Transverse colon (tissue), 4 donors: ENCODE data around the gene CCDC188. TPM values are rescaled to one million over a fixed set of nuclear protein-coding genes. Genes with fewer than 3 reads are reported as not detected.

Experiments used
- DNase-seq: peaks from one replicate; pipeline ENCODE4 v3.0.0-alpha.2; 2019
- H3K27ac ChIP-seq, 4 donors: fragments of 200-600 bp; sonication (generic); 2 replicates each; pipeline ENCODE4 v1.5.1; 2016 to 2018; ENCODE audit warnings: inconsistent platforms in 4 of 4
- H3K27me3 ChIP-seq: fragments of 200-600 bp; sonication (generic); 2 replicates; pipeline ENCODE4 v1.5.1; 2017; ENCODE audit warnings: inconsistent platforms
- H3K36me3 ChIP-seq, 4 donors: fragments of 200-600 bp; sonication (generic); 2 replicates each; pipeline ENCODE4 v1.5.1; 2017 to 2019; ENCODE audit warnings: inconsistent platforms in 4 of 4
- H3K4me1 ChIP-seq, 4 donors: fragments of 200-600 bp; sonication (generic); 2 replicates each; pipeline ENCODE4 v1.5.1; 2017 to 2020; ENCODE audit warnings: inconsistent platforms in 4 of 4
- H3K4me3 ChIP-seq, 4 donors: fragments of 200-600 bp; sonication (generic); 1 replicate in 1 of 4; 2 replicates in 3 of 4; pipeline versions ENCODE4 v1.5.1 to v1.6.1; 2017 to 2019; ENCODE audit warnings: inconsistent platforms in 4 of 4
- H3K9me3 ChIP-seq, 2 donors: fragments of 200-600 bp; sonication (generic); 2 replicates each; pipeline ENCODE4 v1.5.1; 2017 to 2019; ENCODE audit warnings: inconsistent platforms in 2 of 2
- CTCF ChIP-seq, 5 experiments: fragments of 200-600 bp in 3 of 5; fragments of 450-650 bp in 2 of 5; sonication (generic) in 3 of 5; IDR thresholded peaks; 1 replicate in 2 of 5; 2 replicates in 3 of 5; pipeline ENCODE4 v1.5.1; 2016 to 2017; ENCODE audit warnings: antibody characterized with exemption in 5 of 5, inconsistent platforms in 3 of 5, mild to moderate bottlenecking in 2 of 5, moderate library complexity in 1 of 5
- EP300 ChIP-seq: sonication (generic); formaldehyde crosslinking; IDR thresholded peaks from one replicate; pipeline ENCODE4 v1.6.1; 2017; ENCODE audit warnings: antibody characterized with exemption, low read depth
- POLR2A ChIP-seq: fragments of 450-650 bp; IDR thresholded peaks from one replicate; pipeline ENCODE4 v1.6.1; 2016; ENCODE audit warnings: antibody characterized with exemption, mild to moderate bottlenecking, moderate library complexity
- POLR2AphosphoS5 ChIP-seq, 3 donors: sonication (generic); formaldehyde crosslinking; IDR thresholded peaks; one replicate each; pipeline ENCODE4 v1.6.1; 2016; ENCODE audit warnings: antibody characterized with exemption in 3 of 3
- WGBS, 2 donors: methylation state at CpG; one replicate each; pipeline ENCODE4 v1.1.5; 2018; ENCODE audit warnings: low coverage in 1 of 2; 5-methylcytosine and 5-hydroxymethylcytosine counted together
- in situ Hi-C, 4 donors: fragments of 200-750 bp; cut with MboI; loops; one replicate each; pipeline versions ENCODE4 v1.15.0 to v1.15.1; 2017; ENCODE audit warnings: low sequenced_read_pairs in 3 of 4, low pct_ligation_motif_present in 1 of 4, low pct_unique_long_range_greater_than_20kb in 1 of 4
- intact Hi-C: fragments of 100-400 bp; cut with DNase I; formaldehyde crosslinking; loops from one replicate; pipeline ENCODE4 v1.15.1; 2023; ENCODE audit warnings: low total_unique reads
- total RNA-seq, 4 donors: library from RNA; depleted of rRNA; stranded (reverse); fragments of >200 nt; gene quantifications; one replicate each; pipeline ENCODE4 v1.1.0, GENCODE V29; 2016

The CCDC188 gene
- total RNA-seq, 4 donors from 2014 or later: 0.41 TPM; not detected in 3

DNA sequence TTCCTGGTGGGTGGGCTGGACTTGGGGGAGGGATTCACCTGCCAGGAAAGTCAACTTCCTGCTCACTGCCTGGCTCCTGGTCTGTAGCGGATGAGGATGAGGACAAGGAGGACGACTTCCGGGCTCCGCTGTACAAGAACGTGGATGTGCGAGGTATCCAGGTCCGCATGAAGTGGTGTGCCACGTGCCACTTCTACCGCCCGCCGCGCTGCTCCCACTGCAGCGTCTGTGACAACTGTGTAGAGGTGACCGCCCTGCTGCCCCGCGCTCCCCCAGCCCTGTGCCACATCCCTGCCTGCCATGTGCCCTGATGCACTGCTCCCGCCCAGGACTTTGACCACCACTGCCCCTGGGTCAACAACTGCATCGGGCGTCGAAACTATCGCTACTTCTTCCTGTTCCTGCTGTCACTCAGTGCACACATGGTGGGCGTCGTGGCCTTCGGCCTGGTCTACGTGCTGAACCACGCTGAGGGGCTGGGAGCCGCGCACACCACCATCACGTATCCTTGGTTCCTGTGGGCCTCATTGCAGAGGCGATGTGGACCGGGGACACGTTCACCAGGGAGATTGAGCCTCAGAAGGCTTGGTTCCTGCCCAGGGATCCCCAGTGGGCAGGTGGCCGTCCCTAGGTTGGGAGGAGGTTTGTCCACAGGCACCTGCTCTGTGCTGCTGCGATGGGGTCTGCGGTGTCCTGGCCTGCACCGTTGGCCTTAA, 11.3 kb downstream of the CCDC188 start:
- no peak overlapping the region for H3K27ac ChIP-seq
- no peak overlapping the region for H3K4me3 ChIP-seq
- intact Hi-C loops (no loop called here), in situ Hi-C loops (no loop called here)
- H3K36me3 ChIP-seq: no peaks in the 10 kb centered on the region
- TF ChIP-seq CTCF (IDR thresholded peaks at IDR 0.05): no peak
- no peak for TF ChIP-seq EP300
- no peak for TF ChIP-seq POLR2AphosphoS5 (IDR thresholded peaks at IDR 0.05)
- no peak for TF ChIP-seq POLR2A
- DNase-seq: no peak
- H3K27me3 ChIP-seq: no peaks in the 10 kb centered on the region
- peaks cover 12 to 26% (median 15%) of the 10 kb centered on the region in 4 donors for H3K4me1 ChIP-seq
- no peaks in the 10 kb centered on the region for H3K9me3 ChIP-seq
- WGBS, 2 donors: 90% methylated on average over 36 of the region's 36 CpGs; no CpG with 5 or more reads in 1 of the 2 donors

- Histone ChIP-seq H3K4me3 (no peak overlapping the region), H3K27ac (no peak overlapping the region), H3K4me1 (peaks cover 13 to 30% (median 17%) of the 10 kb centered on the region in 4 donors), H3K9me3 (no peaks in the 10 kb centered on the region), H3K27me3 (no peaks in the 10 kb centered on the region), H3K36me3 (no peaks in the 10 kb centered on the region)
- no peak for DNase-seq
- TF ChIP-seq CTCF (IDR thresholded peaks at IDR 0.05) (no peak), POLR2A (no peak), EP300 (no peak)
- WGBS, 2 donors: 87% methylated on average over 11 of the region's 16 CpGs; no CpG with 5 or more reads in 1 of the 2 donors
- in situ Hi-C loops (no loop called here), intact Hi-C loops (no loop called here)
Measured at GRCh38 chr22:20138868-20139267, 12.0 kb downstream of the CCDC188 start.

DNA sequence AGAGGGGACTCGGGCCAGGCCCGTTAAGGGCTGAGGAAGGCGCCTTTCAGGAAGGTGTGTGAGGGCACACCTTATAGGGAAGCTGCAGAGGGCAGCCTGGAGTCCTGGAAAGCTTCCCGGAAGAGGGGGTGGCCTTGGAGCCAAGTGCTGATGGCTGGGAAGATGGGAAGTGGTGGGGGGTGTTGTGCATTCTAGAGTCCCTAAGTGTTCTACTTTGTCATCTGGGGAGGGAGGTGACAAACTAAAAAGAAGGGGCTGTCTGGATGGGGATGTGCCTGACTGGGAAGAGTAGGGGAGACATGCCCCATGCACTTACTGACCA, 12.5 kb downstream of the CCDC188 start:
- TF ChIP-seq POLR2A (no peak), EP300 (no peak), CTCF (IDR thresholded peaks at IDR 0.05) (no peak), POLR2AphosphoS5 (IDR thresholded peaks at IDR 0.05) (no peak)
- H3K36me3 ChIP-seq: no peaks in the 10 kb centered on the region
- H3K27me3 ChIP-seq: no peaks in the 10 kb centered on the region
- H3K4me1 ChIP-seq: peaks cover 13 to 33% (median 21%) of the 10 kb centered on the region in 4 donors
- H3K4me3 ChIP-seq: no peak overlapping the region
- intact Hi-C loops: no loop called here
- WGBS, 2 donors: 51% methylated on average over 4 of the region's 4 CpGs; no CpG with 5 or more reads in 1 of the 2 donors
- no peaks in the 10 kb centered on the region for H3K9me3 ChIP-seq
- H3K27ac ChIP-seq: peak overlapping the region in 1 of 4 donors; percentile 4
- in situ Hi-C loops: no loop called here
- DNase-seq: no peak

DNA sequence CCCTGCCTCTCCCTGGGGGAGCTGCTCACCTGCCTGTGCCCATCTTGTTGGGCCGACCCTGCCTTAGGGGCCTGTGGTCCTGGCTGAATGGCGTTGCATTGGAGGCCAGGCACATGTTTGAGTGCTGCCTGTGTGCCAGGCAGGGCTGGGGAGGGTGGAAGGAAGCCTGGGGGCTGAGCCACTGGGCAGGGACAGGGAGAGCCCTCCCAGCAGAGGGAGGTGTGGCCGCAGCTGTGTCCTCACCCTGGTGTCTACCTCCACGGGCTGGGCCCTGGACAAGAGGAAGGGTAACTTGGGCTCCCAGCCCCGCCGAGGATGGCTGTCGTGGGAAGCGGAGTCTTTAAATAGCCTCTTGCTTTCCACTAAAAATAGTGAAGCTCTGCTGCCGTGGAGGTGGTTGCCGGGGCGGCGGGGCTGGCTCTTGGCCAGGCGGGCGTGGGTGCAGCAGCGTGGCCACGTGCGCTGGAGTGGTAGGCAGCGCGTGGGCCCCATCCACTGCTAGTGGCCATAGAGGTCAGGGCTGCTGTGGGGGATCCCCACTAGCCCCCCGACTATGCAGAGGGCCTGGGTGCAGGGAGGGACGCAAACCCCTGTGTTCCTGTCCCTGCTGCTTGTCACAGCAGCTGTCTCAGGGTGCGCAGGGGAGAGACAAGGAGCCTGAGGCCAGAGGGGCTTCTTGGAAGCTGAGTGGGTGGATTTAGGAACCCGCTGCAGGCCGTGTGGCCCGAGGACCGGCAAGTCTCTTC, 13.0 kb downstream of the CCDC188 start:
- intact Hi-C loops (no loop called here), in situ Hi-C loops (no loop called here)
- 46% methylated on average over 24 of the region's 26 CpGs; no CpG with 5 or more reads in 1 of the 2 donors for WGBS, 2 donors

More for the DNA sequence above, 13.0 kb downstream of the CCDC188 start:
- H3K4me1 ChIP-seq: peaks cover 19 to 39% (median 25%) of the 10 kb centered on the region in 4 donors
- H3K36me3 ChIP-seq: no peaks in the 10 kb centered on the region
- no peak for TF ChIP-seq POLR2AphosphoS5 (IDR thresholded peaks at IDR 0.05)
- no peak for TF ChIP-seq POLR2A
- TF ChIP-seq CTCF (IDR thresholded peaks at IDR 0.05): no peak
- TF ChIP-seq EP300: no peak
- H3K9me3 ChIP-seq: no peaks in the 10 kb centered on the region
- peak overlapping the region in 1 of 4 donors; percentile 4 for H3K27ac ChIP-seq
- H3K27me3 ChIP-seq: no peaks in the 10 kb centered on the region
- DNase-seq: no peak
- no peak overlapping the region for H3K4me3 ChIP-seq
